ENCODE results near the gene DTNA. TPM values are rescaled to one million over a fixed set of nuclear protein-coding genes. Genes with fewer than 3 reads are reported as not detected.
"Not testable (repeated sequence)": the region's sequence is repeated elsewhere in the genome, so short reads cannot be mapped to it uniquely, and the experiment has no call there.

Gene DTNA
- total RNA-seq, 2 experiments from 2014 or later: not detected

DNA sequence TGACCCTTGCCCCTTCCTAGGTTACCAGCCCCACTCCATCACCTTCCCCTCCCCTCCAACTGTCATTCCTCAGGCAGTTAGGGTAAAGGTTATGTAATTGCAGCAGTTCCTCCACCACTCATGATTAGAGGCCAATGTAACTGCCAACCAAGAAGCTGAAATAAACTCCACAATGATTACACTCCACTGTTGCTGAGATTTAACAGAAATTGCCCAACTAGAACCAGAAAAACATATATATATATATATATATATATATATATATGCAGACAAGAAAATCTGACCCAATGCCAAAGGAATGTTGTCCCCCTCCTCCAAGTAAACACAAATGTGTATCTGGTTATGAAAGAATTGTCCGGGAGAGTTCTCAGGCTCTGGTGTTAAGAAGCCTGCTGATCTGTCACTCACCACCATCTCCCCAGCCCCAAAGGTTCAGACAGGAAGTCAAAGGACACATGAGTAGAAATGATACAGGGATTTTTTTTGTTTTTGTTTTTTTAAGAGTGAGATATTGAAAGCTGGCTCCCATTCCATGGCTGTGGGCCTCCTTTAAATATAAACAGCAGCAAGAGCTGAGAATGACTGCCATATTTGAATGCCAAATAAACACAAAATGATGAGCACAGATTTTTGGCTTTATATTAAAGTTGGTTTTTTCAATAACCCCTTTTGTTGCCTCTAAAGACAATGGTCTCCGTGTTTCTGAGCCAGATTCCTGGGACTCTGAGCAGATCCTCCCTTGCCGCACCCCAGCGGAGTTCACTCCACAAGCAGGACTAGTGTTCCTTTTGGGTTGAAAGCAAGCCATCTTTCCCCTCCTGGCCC lies 204.0 kb downstream of the DTNA start:
- no peaks in the 10 kb centered on the region for H3K9me3 ChIP-seq (ENCODE audit: control insufficient read depth in 1 of 2, insufficient read depth in 1 of 2, low read length in 2 of 2)
- no peak overlapping the region for H3K4me3 ChIP-seq (ENCODE audit: low read length)
- Mint-ChIP-seq H3K36me3 (ENCODE audit: low read depth) (no peaks in the 10 kb centered on the region), H3K4me1 (ENCODE audit: low read depth) (no peaks in the 10 kb centered on the region), H3K27me3 (peaks cover 6% of the 10 kb centered on the region), H3K27ac (no peak overlapping the region), H3K4me3 (no peak overlapping the region), H3K9me3 (no peaks in the 10 kb centered on the region)
- no peaks in the 10 kb centered on the region for H3K36me3 ChIP-seq (ENCODE audit: insufficient read depth, low read length)
- DNase-seq (no peak), ATAC-seq (ENCODE audit: poor library complexity) (no peak)
- intact Hi-C loops (cut with DNase I, micrococcal nuclease): no loop called here
- CTCF ChIA-PET: no interaction called here
- H3K27ac ChIP-seq (ENCODE audit: low read depth in 1 of 2, low read length in 2 of 2): no peak overlapping the region
- TF ChIP-seq, protein P1, sequence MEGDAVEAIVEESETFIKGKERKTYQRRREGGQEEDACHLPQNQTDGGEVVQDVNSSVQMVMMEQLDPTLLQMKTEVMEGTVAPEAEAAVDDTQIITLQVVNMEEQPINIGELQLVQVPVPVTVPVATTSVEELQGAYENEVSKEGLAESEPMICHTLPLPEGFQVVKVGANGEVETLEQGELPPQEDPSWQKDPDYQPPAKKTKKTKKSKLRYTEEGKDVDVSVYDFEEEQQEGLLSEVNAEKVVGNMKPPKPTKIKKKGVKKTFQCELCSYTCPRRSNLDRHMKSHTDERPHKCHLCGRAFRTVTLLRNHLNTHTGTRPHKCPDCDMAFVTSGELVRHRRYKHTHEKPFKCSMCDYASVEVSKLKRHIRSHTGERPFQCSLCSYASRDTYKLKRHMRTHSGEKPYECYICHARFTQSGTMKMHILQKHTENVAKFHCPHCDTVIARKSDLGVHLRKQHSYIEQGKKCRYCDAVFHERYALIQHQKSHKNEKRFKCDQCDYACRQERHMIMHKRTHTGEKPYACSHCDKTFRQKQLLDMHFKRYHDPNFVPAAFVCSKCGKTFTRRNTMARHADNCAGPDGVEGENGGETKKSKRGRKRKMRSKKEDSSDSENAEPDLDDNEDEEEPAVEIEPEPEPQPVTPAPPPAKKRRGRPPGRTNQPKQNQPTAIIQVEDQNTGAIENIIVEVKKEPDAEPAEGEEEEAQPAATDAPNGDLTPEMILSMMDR (IDR thresholded peaks at IDR 0.05): no peak
- no peaks in the 10 kb centered on the region for H3K4me1 ChIP-seq (ENCODE audit: insufficient read depth, low read length)
- POLR2A ChIA-PET: no interaction called here
- peaks cover 0 to 3% of the 10 kb centered on the region in 2 experiments for H3K27me3 ChIP-seq (ENCODE audit: control insufficient read depth in 1 of 2, insufficient read depth in 2 of 2, low read length in 2 of 2)

DNA sequence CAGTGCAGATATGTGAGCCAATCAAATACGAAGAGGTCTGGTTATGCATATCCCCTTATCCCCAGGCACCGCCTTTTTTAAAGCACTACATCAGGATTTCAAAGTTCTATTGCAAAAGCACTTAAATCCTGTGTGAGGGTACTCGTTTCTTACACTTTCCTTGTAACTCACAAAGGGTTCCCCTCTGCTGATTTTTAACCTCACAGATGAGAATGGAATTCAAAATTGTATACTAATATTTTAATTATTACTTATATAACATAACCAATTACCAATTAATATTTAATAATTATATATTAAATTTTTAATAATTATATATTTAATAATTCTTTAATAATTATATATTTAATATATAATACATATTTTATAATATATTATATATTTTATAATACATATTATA lies 204.9 kb downstream of the DTNA start:
- Histone ChIP-seq H3K36me3 (ENCODE audit: insufficient read depth, low read length) (no peaks in the 10 kb centered on the region), H3K4me1 (ENCODE audit: insufficient read depth, low read length) (no peaks in the 10 kb centered on the region), H3K9me3 (ENCODE audit: control insufficient read depth in 1 of 2, insufficient read depth in 1 of 2, low read length in 2 of 2) (no peaks in the 10 kb centered on the region), H3K27me3 (ENCODE audit: control insufficient read depth in 1 of 2, insufficient read depth in 2 of 2, low read length in 2 of 2) (no peaks in the 10 kb centered on the region), H3K27ac (ENCODE audit: low read depth in 1 of 2, low read length in 2 of 2) (no peak overlapping the region), H3K4me3 (ENCODE audit: low read length) (no peak overlapping the region)
- Mint-ChIP-seq H3K4me1 (ENCODE audit: low read depth) (no peaks in the 10 kb centered on the region), H3K4me3 (no peak overlapping the region), H3K27me3 (peaks cover 6% of the 10 kb centered on the region), H3K36me3 (ENCODE audit: low read depth) (no peaks in the 10 kb centered on the region), H3K27ac (no peak overlapping the region), H3K9me3 (no peaks in the 10 kb centered on the region)
- DNase-seq: no peak
- TF ChIP-seq, protein P1 (IDR thresholded peaks at IDR 0.05): no peak
- POLR2A ChIA-PET: no interaction called here
- intact Hi-C loops (cut with DNase I, micrococcal nuclease): no loop called here
- CTCF ChIA-PET: no interaction called here
- no peak for ATAC-seq (ENCODE audit: poor library complexity)

- H3K9me3 Mint-ChIP-seq; intact Hi-C loops (cut with DNase I, micrococcal nuclease); H3K27me3 Mint-ChIP-seq; H3K36me3 ChIP-seq (ENCODE audit: insufficient read depth, low read length); H3K9me3 ChIP-seq (ENCODE audit: control insufficient read depth in 1 of 2, insufficient read depth in 1 of 2, low read length in 2 of 2); H3K27ac ChIP-seq (ENCODE audit: low read depth in 1 of 2, low read length in 2 of 2); H3K4me1 ChIP-seq (ENCODE audit: insufficient read depth, low read length); H3K36me3 Mint-ChIP-seq (ENCODE audit: low read depth); H3K4me1 Mint-ChIP-seq (ENCODE audit: low read depth); H3K4me3 Mint-ChIP-seq; H3K27ac Mint-ChIP-seq; ATAC-seq (ENCODE audit: poor library complexity); POLR2A ChIA-PET; CTCF ChIA-PET; DNase-seq; H3K27me3 ChIP-seq (ENCODE audit: control insufficient read depth in 1 of 2, insufficient read depth in 2 of 2, low read length in 2 of 2); H3K4me3 ChIP-seq (ENCODE audit: low read length): not testable (repeated sequence)
Measured at GRCh38 chr18:34916539-34916938, 206.4 kb downstream of the DTNA start.

DNA sequence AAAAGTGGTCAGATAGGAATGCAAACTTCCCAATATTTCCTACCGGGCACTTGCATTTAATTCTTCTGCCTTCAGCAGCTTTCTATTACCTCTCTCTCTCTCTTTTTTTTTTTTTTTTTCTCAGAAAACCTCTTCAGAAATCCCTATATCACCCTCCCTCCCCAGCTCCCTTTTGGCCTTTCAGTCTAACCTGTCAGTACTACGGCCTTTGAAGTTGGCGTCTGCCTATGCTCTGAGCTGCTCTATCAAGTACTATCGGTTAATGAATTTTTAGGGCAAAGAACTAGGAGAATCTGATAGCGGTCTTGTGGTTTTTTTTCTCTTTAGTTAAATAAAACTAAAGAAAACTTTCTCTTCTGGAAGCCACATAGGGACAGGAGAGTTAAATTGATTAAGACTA lies 208.8 kb downstream of the DTNA start:
- Histone ChIP-seq H3K9me3 (ENCODE audit: control insufficient read depth in 1 of 2, insufficient read depth in 1 of 2, low read length in 2 of 2) (no peaks in the 10 kb centered on the region), H3K36me3 (ENCODE audit: insufficient read depth, low read length) (no peaks in the 10 kb centered on the region), H3K27me3 (ENCODE audit: control insufficient read depth in 1 of 2, insufficient read depth in 2 of 2, low read length in 2 of 2) (peaks cover 0 to 3% of the 10 kb centered on the region in 2 experiments), H3K4me1 (ENCODE audit: insufficient read depth, low read length) (no peaks in the 10 kb centered on the region), H3K27ac (ENCODE audit: low read depth in 1 of 2, low read length in 2 of 2) (no peak overlapping the region), H3K4me3 (ENCODE audit: low read length) (no peak overlapping the region)
- intact Hi-C loops (cut with DNase I, micrococcal nuclease): no loop called here
- Mint-ChIP-seq H3K4me1 (ENCODE audit: low read depth) (no peaks in the 10 kb centered on the region), H3K4me3 (no peak overlapping the region), H3K27ac (no peak overlapping the region), H3K36me3 (ENCODE audit: low read depth) (no peaks in the 10 kb centered on the region), H3K9me3 (no peaks in the 10 kb centered on the region), H3K27me3 (peaks cover 10% of the 10 kb centered on the region)
- ATAC-seq (ENCODE audit: poor library complexity) (no peak), DNase-seq (no peak)
- TF ChIP-seq, protein P1 (IDR thresholded peaks at IDR 0.05): no peak
- ChIA-PET POLR2A (no interaction called here), CTCF (no interaction called here)

All from CD4-positive, alpha-beta T cell (primary cell).